Activated CD8-positive, alpha-beta memory T cell treated with anti-CD3 and anti-CD28 coated beads, Interleukin-2, amount 10 ng/mL, durations not matched to agents 7 days and 5 days (primary cell): ENCODE measurements around the gene ERLIN1. TPM values are rescaled to one million over a fixed set of nuclear protein-coding genes. Genes with fewer than 3 reads are reported as not detected.
A peak's percentile ranks its signal among the peaks of the same experiment; 100 is the strongest.
"Not testable (repeated sequence)": the region's sequence is repeated elsewhere in the genome, so short reads cannot be mapped to it uniquely, and the experiment has no call there.

ENCODE experiments used
- ATAC-seq: fragments of 150-1000 bp; cut with Tn5 transposase; one replicate; pipeline ENCODE4 v1.10.0; 2021; ENCODE audit warnings: moderate library complexity
- CTCF ChIA-PET: fragments of 350-600 bp; sonication (Branson Sonifier 250); formaldehyde crosslinking; loops from one replicate; lab custom pipeline; 2021; ENCODE audit warnings: antibody characterized with exemption; lab: Charles Lee
- DNase-seq: peaks from one replicate; pipeline ENCODE4 v3.0.0-alpha.2; 2020
- H3K27ac Mint-ChIP-seq: one replicate; pipeline ENCODE4 v1.8.0; 2021; ENCODE audit warnings: mild to moderate bottlenecking, mixed read lengths
- H3K27me3 Mint-ChIP-seq: one replicate; pipeline ENCODE4 v1.8.0; 2021; ENCODE audit warnings: mixed read lengths
- H3K36me3 Mint-ChIP-seq: one replicate; pipeline ENCODE4 v1.8.0; 2021; ENCODE audit warnings: mild to moderate bottlenecking, mixed read lengths
- H3K4me1 Mint-ChIP-seq: one replicate; pipeline ENCODE4 v1.8.0; 2021; ENCODE audit warnings: mixed read lengths
- H3K4me3 Mint-ChIP-seq: one replicate; pipeline ENCODE4 v1.8.0; 2021; ENCODE audit warnings: mild to moderate bottlenecking, moderate library complexity, mixed read lengths
- H3K9me3 Mint-ChIP-seq: one replicate; pipeline ENCODE4 v1.8.0; 2022; ENCODE audit warnings: low read depth, mixed read lengths
- total RNA-seq, 2 experiments: library from RNA; stranded (reverse); gene quantifications; one replicate each; pipeline ENCODE4 v1.2.3, GENCODE V29; 2021

The ERLIN1 gene
- total RNA-seq, 2 experiments from 2014 or later: 17.2 to 17.5 TPM

DNA sequence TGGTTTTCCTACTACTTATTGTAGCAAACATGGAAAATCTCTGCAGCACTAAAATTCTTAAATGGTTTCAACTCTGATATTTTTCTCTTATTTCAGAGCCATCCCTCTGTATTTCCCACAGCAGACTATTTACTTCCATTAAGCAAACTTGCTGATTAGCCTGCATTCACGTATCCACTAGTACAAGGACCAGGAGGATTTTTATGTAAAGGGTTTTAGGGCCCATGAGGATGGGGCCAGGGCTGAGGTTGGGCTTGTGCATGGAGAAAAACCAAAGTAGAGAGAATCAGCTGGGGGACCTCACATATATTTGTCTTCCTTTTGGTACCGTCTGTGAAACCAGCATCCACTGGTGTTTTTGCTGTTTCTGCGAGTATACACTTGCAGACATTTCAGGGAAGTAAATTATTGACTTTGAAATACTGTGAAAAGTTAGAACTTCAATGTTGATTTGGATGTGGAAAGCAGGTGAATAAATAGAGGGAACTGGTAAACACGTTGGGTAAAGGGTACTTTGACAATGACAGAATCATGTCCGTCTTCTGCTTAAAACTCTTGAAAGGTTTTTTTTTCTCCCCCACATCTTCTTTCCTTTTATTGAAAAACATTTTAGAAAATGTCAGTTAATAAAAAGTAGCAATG lies 44.3 kb downstream of the ERLIN1 start:
- no peaks in the 10 kb centered on the region for H3K36me3 Mint-ChIP-seq
- CTCF ChIA-PET: interaction anchor here (0.6 kb wide), 1 partner anchor 73 kb away, joined by 3 read pairs; no protein-coding TSS in a partner anchor
- no peak overlapping the region for H3K27ac Mint-ChIP-seq

DNA sequence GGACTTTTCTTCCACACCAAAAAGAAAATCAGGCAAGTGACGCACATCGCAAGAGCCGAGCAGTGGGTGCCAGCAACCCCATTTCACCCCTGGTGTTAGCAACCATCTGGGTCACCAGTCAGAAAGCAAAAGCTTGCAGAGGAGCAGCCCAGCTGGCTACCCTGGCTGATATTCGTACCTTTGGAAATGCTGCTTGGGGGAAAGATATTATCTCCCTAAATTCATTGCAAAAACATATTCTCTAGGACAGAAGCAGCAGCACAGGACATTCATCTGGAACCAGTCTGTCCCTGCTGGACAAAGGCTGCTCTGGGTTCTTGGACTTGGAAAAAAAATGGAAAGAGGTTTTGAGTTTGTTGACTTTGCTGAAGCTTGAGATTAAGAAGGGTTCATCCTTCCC lies 45.8 kb downstream of the ERLIN1 start:
- H3K4me1 Mint-ChIP-seq: no peaks in the 10 kb centered on the region
- peaks cover under 1% of the 10 kb centered on the region for H3K9me3 Mint-ChIP-seq
- no peak overlapping the region for H3K4me3 Mint-ChIP-seq
- ATAC-seq (no peak), DNase-seq (no peak)
- no peaks in the 10 kb centered on the region for H3K36me3 Mint-ChIP-seq
- CTCF ChIA-PET: no interaction called here
- no peak overlapping the region for H3K27ac Mint-ChIP-seq
- peaks cover 45% of the 10 kb centered on the region for H3K27me3 Mint-ChIP-seq

More for the DNA sequence above, 44.3 kb downstream of the ERLIN1 start:
- DNase-seq: no peak
- Mint-ChIP-seq H3K27me3 (peaks cover 36% of the 10 kb centered on the region), H3K4me3 (no peak overlapping the region), H3K4me1 (no peaks in the 10 kb centered on the region), H3K9me3 (no peaks in the 10 kb centered on the region)
- ATAC-seq: no peak

DNA sequence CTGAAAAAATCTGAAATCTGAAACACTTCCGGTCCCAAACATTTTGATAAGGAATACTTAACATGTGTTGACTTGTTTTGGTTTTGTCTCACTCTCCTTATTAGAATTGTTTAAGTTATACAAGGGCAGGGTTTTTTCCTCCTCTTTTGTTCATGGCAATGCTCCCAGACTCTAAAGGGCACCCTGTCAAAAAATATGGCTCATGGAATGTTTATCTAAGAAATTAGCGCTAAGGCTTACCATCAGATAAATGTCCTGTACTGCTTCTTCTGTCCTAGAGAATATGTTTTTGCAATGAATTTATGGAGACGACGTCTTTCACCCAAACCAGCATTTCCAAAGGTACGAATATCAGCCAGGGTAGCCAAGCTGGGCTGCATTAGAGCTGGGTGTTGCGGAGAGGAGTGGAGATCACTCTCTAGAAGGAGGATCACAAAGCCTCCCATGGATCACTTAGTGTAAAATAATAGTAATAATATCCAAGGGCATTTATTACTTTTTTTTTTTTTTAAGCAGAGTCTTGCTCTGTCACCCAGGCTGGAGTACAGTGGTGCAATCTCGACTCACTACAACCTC lies 46.8 kb downstream of the ERLIN1 start:
- DNase-seq: no peak
- CTCF ChIA-PET: no interaction called here
- Mint-ChIP-seq H3K27ac (no peak overlapping the region), H3K9me3 (peaks cover 2% of the 10 kb centered on the region), H3K27me3 (peaks cover 45% of the 10 kb centered on the region), H3K4me1 (no peaks in the 10 kb centered on the region), H3K4me3 (no peak overlapping the region), H3K36me3 (peaks cover 2% of the 10 kb centered on the region)
- no peak for ATAC-seq

DNA sequence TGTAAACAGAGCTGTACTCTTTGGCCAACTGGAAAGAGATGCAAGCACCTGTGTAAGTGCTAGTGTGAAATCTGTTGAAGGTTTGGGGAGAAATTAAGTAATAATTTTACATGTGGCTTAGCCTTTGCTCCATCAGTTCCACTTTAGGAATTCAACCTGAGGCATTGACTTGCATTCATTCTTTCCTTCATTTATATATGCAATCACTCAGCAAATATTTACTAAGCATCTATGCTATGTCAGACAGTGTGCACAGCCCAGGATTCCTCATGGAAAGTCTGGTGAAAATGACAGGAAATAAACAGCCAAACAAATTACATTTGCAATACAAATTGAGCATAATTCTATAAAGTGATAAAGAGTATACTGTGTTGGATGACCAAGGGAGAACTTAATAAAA lies 50.3 kb downstream of the ERLIN1 start:
- H3K4me1 Mint-ChIP-seq: peaks cover 4% of the 10 kb centered on the region
- CTCF ChIA-PET: no interaction called here
- ATAC-seq (no peak), DNase-seq (no peak)
- H3K27ac Mint-ChIP-seq: no peak overlapping the region
- peaks cover 37% of the 10 kb centered on the region for H3K27me3 Mint-ChIP-seq
- H3K9me3 Mint-ChIP-seq: peaks cover 2% of the 10 kb centered on the region
- no peak overlapping the region for H3K4me3 Mint-ChIP-seq
- peaks cover 2% of the 10 kb centered on the region for H3K36me3 Mint-ChIP-seq

DNA sequence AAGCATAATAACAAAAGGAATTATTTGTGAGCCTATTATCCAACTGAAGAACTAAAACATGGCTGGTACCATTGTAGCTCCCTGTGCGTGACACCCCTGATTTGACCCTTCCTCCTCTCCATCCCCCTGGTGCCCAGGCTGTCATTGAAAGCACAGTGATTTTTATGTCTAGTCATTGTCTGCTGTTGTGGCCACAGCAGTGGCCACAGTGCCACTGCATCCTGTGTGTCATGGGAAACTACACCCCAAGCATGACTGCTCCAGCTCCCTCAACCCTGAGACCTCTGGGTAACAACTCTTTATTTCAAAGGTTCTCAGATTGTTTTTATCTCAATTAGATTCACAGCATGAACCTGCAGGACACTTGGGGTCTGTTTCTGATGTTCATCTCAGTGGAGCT lies 52.0 kb downstream of the ERLIN1 start:
- peaks cover 2% of the 10 kb centered on the region for H3K36me3 Mint-ChIP-seq
- no peak overlapping the region for H3K4me3 Mint-ChIP-seq
- ATAC-seq: no peak
- DNase-seq: no peak
- CTCF ChIA-PET: interaction anchor here (0.8 to 0.9 kb wide), 2 partner anchors 11 to 49 kb away, joined by 3 read pairs; no protein-coding TSS in a partner anchor
- H3K9me3 Mint-ChIP-seq: peaks cover 2% of the 10 kb centered on the region
- H3K4me1 Mint-ChIP-seq: peaks cover 4% of the 10 kb centered on the region
- no peak overlapping the region for H3K27ac Mint-ChIP-seq
- H3K27me3 Mint-ChIP-seq: peaks cover 38% of the 10 kb centered on the region

DNA sequence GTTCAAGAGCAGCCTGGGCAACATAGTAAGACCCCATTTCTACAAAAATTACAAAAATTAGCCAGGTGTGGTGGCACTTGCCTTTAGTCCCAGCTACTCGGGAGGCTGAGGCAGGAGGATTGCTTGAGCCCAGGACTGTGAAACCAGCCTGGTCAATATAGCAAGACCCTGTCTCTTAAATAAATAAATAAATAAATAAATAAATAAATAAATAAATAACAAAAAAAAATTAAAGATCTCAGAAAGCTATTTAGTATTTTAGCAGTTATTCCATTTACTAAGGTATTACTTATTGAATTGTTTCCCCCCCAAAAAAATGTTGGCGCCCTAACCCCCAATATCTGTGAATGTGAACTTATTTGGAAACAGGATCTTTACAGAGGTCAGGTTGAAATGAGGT lies 53.4 kb downstream of the ERLIN1 start:
- CTCF ChIA-PET: no interaction called here
- H3K27me3 Mint-ChIP-seq: peaks cover 35% of the 10 kb centered on the region

DNA sequence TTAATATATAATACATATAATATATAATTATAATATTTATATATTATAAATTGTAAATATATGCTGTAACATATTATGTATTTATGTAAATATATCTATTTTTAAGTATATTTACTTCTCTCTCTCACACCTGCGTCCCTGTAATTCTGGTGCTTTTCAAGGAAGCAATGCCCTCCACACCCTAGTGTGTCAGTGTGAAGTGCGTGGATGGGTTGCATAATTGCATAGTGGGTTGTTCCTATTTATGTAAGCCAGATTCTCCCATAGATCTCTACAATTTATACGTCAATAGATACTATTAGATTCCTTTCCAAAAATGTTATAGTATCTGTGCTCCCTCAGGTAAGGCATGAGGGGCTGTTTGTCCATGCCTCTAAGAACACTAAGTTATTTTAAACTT lies 54.3 kb downstream of the ERLIN1 start:
- Mint-ChIP-seq H3K27ac (no peak overlapping the region), H3K4me3 (no peak overlapping the region), H3K9me3 (peaks cover 2% of the 10 kb centered on the region), H3K4me1 (peaks cover 4% of the 10 kb centered on the region), H3K36me3 (peaks cover 2% of the 10 kb centered on the region), H3K27me3 (peaks cover 29% of the 10 kb centered on the region)
- CTCF ChIA-PET: no interaction called here
- no peak for DNase-seq
- no peak for ATAC-seq

More for the DNA sequence above, 53.4 kb downstream of the ERLIN1 start:
- ATAC-seq: no peak
- Mint-ChIP-seq H3K9me3 (peaks cover 2% of the 10 kb centered on the region), H3K27ac (no peak overlapping the region), H3K4me3 (no peak overlapping the region), H3K36me3 (peaks cover 2% of the 10 kb centered on the region), H3K4me1 (peaks cover 4% of the 10 kb centered on the region)
- DNase-seq: no peak

DNA sequence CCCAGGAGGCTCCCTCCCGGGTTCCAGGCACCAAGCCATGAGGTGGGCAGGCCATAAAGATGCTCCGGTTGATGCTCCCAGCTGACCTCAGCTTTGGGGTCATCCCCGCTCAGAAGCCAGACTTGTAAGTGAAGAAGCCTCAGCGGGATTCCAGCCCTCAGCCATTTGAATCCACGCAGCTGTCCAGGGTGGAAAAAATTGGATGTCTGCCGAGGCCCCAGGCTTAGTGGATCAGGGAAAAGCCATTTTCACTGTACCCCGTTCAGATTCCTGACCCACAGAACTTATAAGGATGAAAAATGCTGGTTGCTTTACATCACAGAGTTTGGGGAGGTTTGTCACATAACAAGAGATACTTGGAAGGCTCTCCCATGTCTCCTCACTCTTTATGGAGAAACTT lies 55.0 kb downstream of the ERLIN1 start:
- ATAC-seq (no peak), DNase-seq (no peak)
- Mint-ChIP-seq H3K27me3 (peaks cover 24% of the 10 kb centered on the region), H3K9me3 (peaks cover 2% of the 10 kb centered on the region), H3K4me1 (peaks cover 4% of the 10 kb centered on the region), H3K27ac (no peak overlapping the region), H3K36me3 (peaks cover 2% of the 10 kb centered on the region), H3K4me3 (no peak overlapping the region)
- CTCF ChIA-PET: no interaction called here

DNA sequence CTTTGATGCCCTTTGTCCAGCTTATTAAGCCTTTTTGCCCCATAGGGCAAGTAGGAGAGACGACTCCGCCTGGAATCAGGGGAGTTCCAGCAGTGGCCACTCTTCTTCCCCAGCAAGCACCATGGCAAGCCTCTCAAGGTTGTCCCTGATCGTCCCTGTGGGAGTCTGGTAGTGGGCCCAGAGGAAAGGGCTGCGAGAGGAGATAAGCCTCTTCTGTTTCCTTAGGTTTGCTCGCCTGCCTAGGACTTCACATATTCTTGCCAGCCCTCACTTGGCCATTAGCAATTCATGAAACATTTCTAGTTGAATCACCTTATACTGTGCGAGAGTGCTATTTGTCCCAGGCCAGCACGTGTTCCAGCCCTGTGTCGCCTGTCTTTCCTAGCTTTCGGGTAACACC lies 56.4 kb downstream of the ERLIN1 start:
- Mint-ChIP-seq H3K4me3 (no peak overlapping the region), H3K27ac (no peak overlapping the region), H3K27me3 (peaks cover 28% of the 10 kb centered on the region), H3K36me3 (no peaks in the 10 kb centered on the region), H3K9me3 (no peaks in the 10 kb centered on the region), H3K4me1 (peaks cover 4% of the 10 kb centered on the region)
- ATAC-seq: no peak
- no peak for DNase-seq
- CTCF ChIA-PET: interaction anchor here (1.4 kb wide), 1 partner anchor 13 kb away, joined by 3 read pairs; no protein-coding TSS in a partner anchor

DNA sequence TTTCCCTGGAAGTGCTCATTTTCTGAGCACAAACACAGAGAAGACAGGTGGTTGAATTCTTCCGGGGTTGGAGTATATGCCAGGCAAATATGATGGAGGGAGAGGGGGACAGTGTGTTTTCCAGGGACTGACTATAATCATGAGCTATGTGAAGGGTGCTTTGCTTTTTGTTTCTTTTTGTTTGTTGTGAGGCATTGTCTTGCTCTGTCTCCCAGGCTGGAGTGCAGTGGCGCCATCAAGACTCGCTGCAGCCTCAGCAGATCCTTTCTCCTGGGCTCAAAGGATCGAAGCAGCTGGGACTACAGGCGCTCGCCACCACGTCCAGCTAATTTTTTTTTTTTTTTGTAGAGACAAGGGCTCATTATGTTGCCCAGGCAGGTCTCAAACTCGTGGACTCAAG lies 56.9 kb downstream of the ERLIN1 start:
- CTCF ChIA-PET: interaction anchor here (1.4 kb wide), 1 partner anchor 14 kb away, joined by 3 read pairs; no protein-coding TSS in a partner anchor
- Mint-ChIP-seq H3K9me3 (no peaks in the 10 kb centered on the region), H3K27me3 (peaks cover 30% of the 10 kb centered on the region), H3K36me3 (no peaks in the 10 kb centered on the region), H3K4me3 (no peak overlapping the region), H3K27ac (no peak overlapping the region), H3K4me1 (peaks cover 6% of the 10 kb centered on the region)
- DNase-seq (no peak), ATAC-seq (no peak)

DNA sequence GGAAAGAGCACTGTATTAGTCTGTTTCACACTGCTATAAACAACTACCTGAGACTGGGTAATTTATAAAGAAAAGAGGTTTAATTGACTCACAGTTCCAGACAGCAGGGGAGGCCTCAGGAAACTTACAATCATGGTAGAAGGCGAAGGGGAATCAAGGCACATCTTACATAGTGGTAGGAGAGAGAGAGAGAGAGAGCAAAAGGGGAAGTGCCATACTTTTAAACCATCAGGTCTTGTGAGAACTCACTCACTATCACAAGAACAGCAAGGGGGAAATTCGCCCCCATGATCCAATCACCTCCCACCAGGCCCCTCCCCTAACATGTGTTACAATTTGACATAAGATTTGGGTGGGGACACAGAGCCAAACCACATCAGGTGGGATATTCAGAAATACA lies 60.5 kb downstream of the ERLIN1 start:
- H3K36me3 Mint-ChIP-seq, H3K27ac Mint-ChIP-seq, DNase-seq, H3K4me3 Mint-ChIP-seq, CTCF ChIA-PET, ATAC-seq, H3K9me3 Mint-ChIP-seq: not testable (repeated sequence)
- peaks cover 18% of the 10 kb centered on the region for H3K27me3 Mint-ChIP-seq
- H3K4me1 Mint-ChIP-seq: peaks cover 15% of the 10 kb centered on the region

DNA sequence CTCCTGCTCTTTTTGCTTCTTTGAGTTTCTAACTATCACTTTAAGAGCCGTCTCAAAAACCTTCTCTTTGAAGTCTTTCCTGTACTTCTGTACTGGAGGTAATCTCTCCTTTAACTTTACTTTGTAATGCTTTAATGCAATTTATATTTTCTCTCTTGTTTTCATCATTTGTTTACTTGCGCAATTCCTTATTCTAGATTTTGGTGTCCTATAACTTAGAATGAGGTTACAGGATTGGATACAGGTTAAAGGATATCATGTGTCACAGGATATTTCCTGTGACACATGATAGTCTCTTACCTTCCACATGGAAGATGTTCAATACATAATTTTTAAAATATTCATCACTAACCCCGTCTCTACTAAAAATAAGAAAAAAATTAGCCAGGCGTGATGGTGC lies 61.7 kb downstream of the ERLIN1 start:
- DNase-seq (no peak), ATAC-seq (no peak)
- Mint-ChIP-seq H3K9me3 (no peaks in the 10 kb centered on the region), H3K4me1 (peaks cover 15% of the 10 kb centered on the region), H3K36me3 (no peaks in the 10 kb centered on the region), H3K27me3 (peaks cover 14% of the 10 kb centered on the region), H3K4me3 (no peak overlapping the region), H3K27ac (no peak overlapping the region)
- CTCF ChIA-PET: no interaction called here

DNA sequence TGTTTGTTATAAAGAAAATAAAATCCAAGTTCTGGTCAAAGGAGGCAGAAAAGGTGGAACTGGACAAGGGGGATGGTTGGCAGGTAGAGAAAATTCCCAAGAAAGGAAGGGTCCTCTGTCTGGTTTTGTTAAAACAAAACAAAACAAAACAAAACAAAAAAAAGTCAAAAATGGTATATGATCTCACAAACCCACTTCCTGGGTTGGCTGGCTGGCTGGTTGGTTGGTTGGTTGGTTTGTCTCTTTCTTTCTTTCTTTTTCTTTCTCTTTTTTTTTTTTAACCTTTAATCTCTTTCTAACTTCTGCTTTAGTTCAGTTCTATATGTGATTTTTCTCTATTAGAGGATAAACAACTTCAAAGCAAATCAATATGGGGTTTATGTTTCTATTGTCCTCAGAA lies 63.0 kb downstream of the ERLIN1 start:
- Mint-ChIP-seq H3K27me3 (peaks cover 18% of the 10 kb centered on the region), H3K9me3 (no peaks in the 10 kb centered on the region), H3K4me3 (peak overlapping the region; percentile 18), H3K27ac (peak overlapping the region; percentile 76), H3K4me1 (peaks cover 15% of the 10 kb centered on the region), H3K36me3 (no peaks in the 10 kb centered on the region)
- ATAC-seq (no peak), DNase-seq (peak; percentile 53)
- CTCF ChIA-PET: interaction anchor here (1.2 to 1.3 kb wide), 2 partner anchors 11 to 277 kb away, joined by 3 read pairs; no protein-coding TSS in a partner anchor

DNA sequence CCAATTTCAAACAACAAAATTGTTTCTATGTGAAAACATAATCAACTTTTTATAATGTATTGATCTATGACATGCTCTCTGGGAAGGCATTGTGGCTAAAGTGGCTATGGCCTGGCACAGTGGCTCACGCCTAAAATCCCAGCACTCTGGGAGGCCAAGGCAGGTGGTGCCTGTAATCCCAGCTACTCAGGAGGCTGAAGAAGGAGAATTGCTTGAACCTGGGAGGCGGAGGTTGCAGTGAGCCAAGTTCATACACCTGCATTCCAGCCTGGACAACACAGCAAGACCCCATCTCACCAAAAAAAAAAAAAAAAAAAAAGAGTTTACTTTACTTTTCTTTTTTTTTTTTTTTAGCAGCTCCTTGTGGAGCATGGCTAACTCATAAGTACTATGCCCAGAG lies 65.3 kb downstream of the ERLIN1 start:
- no peaks in the 10 kb centered on the region for H3K9me3 Mint-ChIP-seq
- DNase-seq (no peak), ATAC-seq (no peak)
- H3K27ac Mint-ChIP-seq: no peak overlapping the region
- peaks cover 15% of the 10 kb centered on the region for H3K4me1 Mint-ChIP-seq
- H3K36me3 Mint-ChIP-seq: no peaks in the 10 kb centered on the region
- CTCF ChIA-PET: no interaction called here
- no peak overlapping the region for H3K4me3 Mint-ChIP-seq
- H3K27me3 Mint-ChIP-seq: peaks cover 26% of the 10 kb centered on the region
